Thyroid gland (tissue), 4 donors: ENCODE measurements around the gene CRACR2B.

Experiments
- CTCF ChIP-seq, 6 experiments: fragments of 200-600 bp in 3 of 6; fragments of 450-650 bp in 3 of 6; sonication (generic) in 3 of 6; IDR thresholded peaks; one replicate each; pipeline ENCODE4 v1.5.1; 2016 to 2019; ENCODE audit warnings: antibody characterized with exemption in 6 of 6, mild to moderate bottlenecking in 2 of 6, inconsistent platforms in 1 of 6, moderate library complexity in 1 of 6
- POLR2A ChIP-seq, 2 donors: fragments of 450-650 bp; IDR thresholded peaks; one replicate each; pipeline ENCODE4 v1.6.1; 2017; ENCODE audit warnings: antibody characterized with exemption in 2 of 2, mild to moderate bottlenecking in 2 of 2, moderate library complexity in 1 of 2

DNA sequence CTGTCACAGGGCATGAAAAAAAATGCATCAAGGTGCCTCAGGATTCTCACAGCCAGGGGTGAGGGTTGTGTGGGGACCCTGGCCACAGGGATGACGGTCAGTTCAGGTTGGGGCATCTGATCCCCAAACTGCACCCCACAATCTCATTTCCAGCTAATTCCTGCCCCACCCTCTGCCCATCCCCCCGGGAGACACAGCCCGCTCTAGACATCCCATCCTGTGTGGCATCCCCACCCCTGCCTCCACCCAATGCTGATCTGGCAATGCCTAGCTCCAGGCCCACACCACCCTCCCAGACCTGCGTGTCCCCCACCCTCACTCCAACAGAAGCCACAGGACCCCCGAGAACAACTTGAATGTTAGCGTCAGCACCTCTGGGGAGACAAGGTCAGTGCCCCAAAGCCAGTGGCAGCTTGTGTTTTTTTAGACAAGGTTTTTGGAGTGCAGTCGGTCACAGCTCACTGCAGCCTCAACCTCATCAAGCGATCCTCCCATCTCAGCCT is 40.2 kb downstream of the CRACR2B start:
- TF ChIP-seq CTCF (IDR thresholded peaks at IDR 0.05): no peak
- TF ChIP-seq POLR2A (IDR thresholded peaks at IDR 0.05): no peak
